Aorta (tissue), 5 donors: ENCODE results near the gene KCNMB1. TPM values are rescaled to one million over a fixed set of nuclear protein-coding genes. Genes with fewer than 3 reads are reported as not detected.

Experiments
- ATAC-seq: fragments of 200-7000 bp; cut with Tn5 transposase; one replicate; pipeline ENCODE4 v1.9.1; 2022; ENCODE audit warnings: moderate library complexity; ENCODE audit not compliant: low FRiP score
- DNase-seq, 2 donors: peaks; one replicate each; pipeline ENCODE4 v3.0.0-alpha.2; 2020
- H3K27ac ChIP-seq, 2 donors: one replicate each; pipeline ENCODE4 v1.5.1; 2013; ENCODE audit warnings: low read length in 2 of 2, mild to moderate bottlenecking in 2 of 2, moderate library complexity in 2 of 2, control low read depth in 1 of 2, inconsistent platforms in 1 of 2, low read depth in 1 of 2
- H3K27me3 ChIP-seq, 2 donors: one replicate each; pipeline ENCODE4 v1.6.1; 2013; ENCODE audit warnings: control low read depth in 1 of 2, low read length in 1 of 2, mild to moderate bottlenecking in 1 of 2, moderate library complexity in 1 of 2; ENCODE audit not compliant: insufficient read depth in 2 of 2, control insufficient read depth in 1 of 2
- H3K36me3 ChIP-seq, 2 donors: one replicate each; pipeline ENCODE4 v1.6.1; 2013; ENCODE audit warnings: control low read depth in 1 of 2, low read length in 1 of 2, mild to moderate bottlenecking in 1 of 2; ENCODE audit not compliant: insufficient read depth in 2 of 2, control insufficient read depth in 1 of 2
- H3K4me1 ChIP-seq, 2 donors: one replicate each; pipeline ENCODE4 v1.6.1; 2013; ENCODE audit warnings: low read length in 2 of 2, control low read depth in 1 of 2, mild to moderate bottlenecking in 1 of 2, moderate library complexity in 1 of 2; ENCODE audit not compliant: insufficient read depth in 2 of 2, control insufficient read depth in 1 of 2
- H3K4me3 ChIP-seq, 2 donors: one replicate each; pipeline ENCODE4 v1.5.1; 2013; ENCODE audit warnings: low read length in 2 of 2, control low read depth in 1 of 2, mild to moderate bottlenecking in 1 of 2
- H3K9me3 ChIP-seq: one replicate; pipeline ENCODE4 v1.6.1; 2013; ENCODE audit warnings: mild to moderate bottlenecking, low read length; ENCODE audit not compliant: control insufficient read depth
- WGBS, 2 donors: extraction: QIAGEN DNeasy Blood & Tissue Kit; methylation state at CpG; one replicate each; pipeline ENCODE4 v1.1.7; 2013; 5-methylcytosine and 5-hydroxymethylcytosine counted together
- intact Hi-C, 2 donors: fragments of 100-400 bp; cut with DNase I; formaldehyde crosslinking; loops; one replicate each; pipeline versions ENCODE4 v1.14.2 to v1.15.0; 2022
- polyA plus RNA-seq, 2 donors: library from polyadenylated mRNA; stranded (reverse); fragments of 200-250 nt; gene quantifications; one replicate each; pipeline ENCODE4 v1.2.3, GENCODE V29; 2013
- total RNA-seq, 2 donors: library from RNA; stranded (reverse); fragmentation: NEBNext Ultra II Directional; extraction: Animal tissue kit (Norgen Biotek cat#: 25700); gene quantifications; one replicate each; pipeline ENCODE4 v1.2.1, GENCODE V29; 2021
- donor health status: healthy with polysubstance abuse.
- donor health status: Bipolar disorder and iron deficiency.
- donor health status: DM: no; HTN: no; CAD: no.
- donor health status: DM: no; HTN: no; CAD: no.
- donor health status: DM: yes; HTN: yes; CAD: no.

KCNMB1 gene
- total and polyA plus RNA-seq, 4 donors = 19.7 to 63.3 (median 36.4) TPM

GRCh38 chr5:170390472-170390871, 1.3 kb upstream of the KCNMB1 start:
- Histone ChIP-seq H3K27ac (peak overlapping the region in 1 of 2 donors; percentile 2), H3K36me3 (no peaks in the 10 kb centered on the region), H3K27me3 (no peaks in the 10 kb centered on the region), H3K9me3 (no peaks in the 10 kb centered on the region), H3K4me1 (no peaks in the 10 kb centered on the region), H3K4me3 (no peak overlapping the region)
- DNase-seq (no peak), ATAC-seq (no peak)
- intact Hi-C loops = no loop called here
- WGBS, 2 donors = 49 to 77% methylated on average over 5 of the region's 5 CpGs

GRCh38 chr5:170389550-170389892, 354 bp upstream of the KCNMB1 start:
- H3K27ac ChIP-seq = peak overlapping the region; percentile 74 to 97
- intact Hi-C loops = loop anchor here in 1 of 2 donors (5.0 kb wide), 1 partner anchor 82 kb away; no protein-coding TSS in a partner anchor
- no peaks in the 10 kb centered on the region for H3K27me3 ChIP-seq
- no peaks in the 10 kb centered on the region for H3K36me3 ChIP-seq
- no peaks in the 10 kb centered on the region for H3K9me3 ChIP-seq
- WGBS, 2 donors = 1 to 3% methylated on average over 4 of the region's 4 CpGs
- ATAC-seq (peak; percentile 85), DNase-seq (peak in 1 of 2 donors; percentile 80)
- peak overlapping the region; percentile 71 to 80 for H3K4me3 ChIP-seq
- no peaks in the 10 kb centered on the region for H3K4me1 ChIP-seq

- Histone ChIP-seq H3K36me3 (peaks cover 0 to 7% of the 10 kb centered on the region in 2 donors), H3K27ac (peak overlapping the region; percentile 62 to 97), H3K27me3 (no peaks in the 10 kb centered on the region), H3K4me1 (no peaks in the 10 kb centered on the region), H3K9me3 (no peaks in the 10 kb centered on the region), H3K4me3 (peak overlapping the region; percentile 71 to 80)
- 5 to 6% methylated on average over 6 of the region's 6 CpGs for WGBS, 2 donors
- intact Hi-C loops = loop anchor here in 1 of 2 donors (5.0 kb wide), 1 partner anchor 81 kb away; no protein-coding TSS in a partner anchor
- DNase-seq = no peak
- ATAC-seq = no peak
These were observed 1.2 kb downstream of the KCNMB1 start for GRCh38 chr5:170387775-170388639.

- Histone ChIP-seq H3K9me3 (no peaks in the 10 kb centered on the region), H3K27ac (peak overlapping the region; percentile 16 to 38), H3K4me1 (no peaks in the 10 kb centered on the region), H3K27me3 (no peaks in the 10 kb centered on the region), H3K36me3 (peaks cover 0 to 7% of the 10 kb centered on the region in 2 donors), H3K4me3 (peak overlapping the region; percentile 71 to 80)
- 26 to 43% methylated on average over 8 of the region's 8 CpGs for WGBS, 2 donors
- ATAC-seq = no peak
- no peak for DNase-seq
- intact Hi-C loops = loop anchor here in 1 of 2 donors (5.0 kb wide), 1 partner anchor 80 kb away; no protein-coding TSS in a partner anchor
These were observed 2.3 kb downstream of the KCNMB1 start for GRCh38 chr5:170386743-170387395.

- intact Hi-C loops = no loop called here
These were observed 5.9 kb downstream of the KCNMB1 start for GRCh38 chr5:170383227-170383626.

GRCh38 chr5:170382790-170383189, 6.4 kb downstream of the KCNMB1 start:
- DNase-seq = no peak
- H3K4me3 ChIP-seq = no peak overlapping the region
- H3K27me3 ChIP-seq = no peaks in the 10 kb centered on the region
- no peak for ATAC-seq
- no peaks in the 10 kb centered on the region for H3K4me1 ChIP-seq
- H3K9me3 ChIP-seq = no peaks in the 10 kb centered on the region
- WGBS, 2 donors = 79% methylated on average over 2 of the region's 2 CpGs
- no peak overlapping the region for H3K27ac ChIP-seq
- H3K36me3 ChIP-seq = peaks cover 0 to 7% of the 10 kb centered on the region in 2 donors
- intact Hi-C loops = no loop called here

More at GRCh38 chr5:170383227-170383626, 5.9 kb downstream of the KCNMB1 start:
- H3K9me3 ChIP-seq = no peaks in the 10 kb centered on the region
- no peak for DNase-seq
- H3K36me3 ChIP-seq = peaks cover 0 to 7% of the 10 kb centered on the region in 2 donors
- WGBS, 2 donors = 79 to 84% methylated on average over 5 of the region's 5 CpGs
- H3K4me3 ChIP-seq = no peak overlapping the region
- no peaks in the 10 kb centered on the region for H3K27me3 ChIP-seq
- ATAC-seq = no peak
- no peaks in the 10 kb centered on the region for H3K4me1 ChIP-seq
- H3K27ac ChIP-seq = no peak overlapping the region

- Histone ChIP-seq H3K4me1 (no peaks in the 10 kb centered on the region), H3K27ac (no peak overlapping the region), H3K9me3 (no peaks in the 10 kb centered on the region), H3K4me3 (no peak overlapping the region), H3K36me3 (peaks cover 0 to 7% of the 10 kb centered on the region in 2 donors), H3K27me3 (no peaks in the 10 kb centered on the region)
- DNase-seq = no peak
- WGBS, 2 donors = 32 to 36% methylated on average over 3 of the region's 3 CpGs
- no peak for ATAC-seq
- intact Hi-C loops = no loop called here
These were observed 8.7 kb downstream of the KCNMB1 start for GRCh38 chr5:170380361-170380951.

- ATAC-seq = no peak
- Histone ChIP-seq H3K36me3 (peaks cover 0 to 6% of the 10 kb centered on the region in 2 donors), H3K4me1 (no peaks in the 10 kb centered on the region), H3K27me3 (no peaks in the 10 kb centered on the region), H3K4me3 (no peak overlapping the region), H3K9me3 (no peaks in the 10 kb centered on the region), H3K27ac (no peak overlapping the region)
- WGBS, 2 donors = 68 to 70% methylated on average over 16 of the region's 16 CpGs
- DNase-seq = no peak
- intact Hi-C loops = no loop called here
These were observed 10.4 kb downstream of the KCNMB1 start for GRCh38 chr5:170378740-170379139.
